ENCODE results near the gene TRIO.

- TF ChIP-seq MAX (IDR thresholded peaks at IDR 0.05; ENCODE audit: insufficient read depth, insufficient read length) (no peak), CTCF (IDR thresholded peaks at IDR 0.05; ENCODE audit: extremely low read depth in 1 of 2, insufficient read depth in 1 of 2, low read depth in 1 of 2, low read length in 2 of 2) (no peak), POLR2AphosphoS5 (IDR thresholded peaks at IDR 0.05; ENCODE audit: insufficient read depth, low read depth, low read length) (no peak), POLR2A (IDR thresholded peaks at IDR 0.05; ENCODE audit: low read depth, low read length) (no peak), GATA2 (IDR thresholded peaks at IDR 0.05; ENCODE audit: insufficient read depth, insufficient read length, low read depth, low read length) (no peak)
Observed at GRCh38 chr5:14435481-14435880, 292.3 kb downstream of the TRIO start.
